ENCODE measurements around the gene TAF9B.
"Not testable (repeated sequence)": the region's sequence is repeated elsewhere in the genome, so short reads cannot be mapped to it uniquely, and the experiment has no call there.

DNA sequence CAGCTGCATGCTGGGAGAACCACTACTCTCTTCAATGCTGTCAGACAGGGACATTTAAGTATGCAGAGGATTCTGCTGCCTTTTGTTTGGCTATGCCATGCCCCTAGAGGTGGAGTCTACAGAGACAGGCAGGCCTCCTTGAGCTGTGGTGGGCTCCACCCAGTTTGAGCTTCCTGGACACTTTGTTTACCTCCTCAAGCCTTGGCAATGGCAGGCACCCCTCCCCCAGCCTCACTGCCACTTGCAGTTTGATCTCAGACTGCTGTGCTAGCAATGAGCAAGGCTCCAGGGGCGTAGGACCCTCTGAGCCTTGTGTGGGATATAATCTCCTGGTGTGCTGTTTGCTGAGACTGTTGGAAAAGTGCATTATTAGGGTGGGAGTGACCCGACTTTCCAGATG is 17.9 kb upstream of the TAF9B start:
- TF ChIP-seq, protein P1, sequence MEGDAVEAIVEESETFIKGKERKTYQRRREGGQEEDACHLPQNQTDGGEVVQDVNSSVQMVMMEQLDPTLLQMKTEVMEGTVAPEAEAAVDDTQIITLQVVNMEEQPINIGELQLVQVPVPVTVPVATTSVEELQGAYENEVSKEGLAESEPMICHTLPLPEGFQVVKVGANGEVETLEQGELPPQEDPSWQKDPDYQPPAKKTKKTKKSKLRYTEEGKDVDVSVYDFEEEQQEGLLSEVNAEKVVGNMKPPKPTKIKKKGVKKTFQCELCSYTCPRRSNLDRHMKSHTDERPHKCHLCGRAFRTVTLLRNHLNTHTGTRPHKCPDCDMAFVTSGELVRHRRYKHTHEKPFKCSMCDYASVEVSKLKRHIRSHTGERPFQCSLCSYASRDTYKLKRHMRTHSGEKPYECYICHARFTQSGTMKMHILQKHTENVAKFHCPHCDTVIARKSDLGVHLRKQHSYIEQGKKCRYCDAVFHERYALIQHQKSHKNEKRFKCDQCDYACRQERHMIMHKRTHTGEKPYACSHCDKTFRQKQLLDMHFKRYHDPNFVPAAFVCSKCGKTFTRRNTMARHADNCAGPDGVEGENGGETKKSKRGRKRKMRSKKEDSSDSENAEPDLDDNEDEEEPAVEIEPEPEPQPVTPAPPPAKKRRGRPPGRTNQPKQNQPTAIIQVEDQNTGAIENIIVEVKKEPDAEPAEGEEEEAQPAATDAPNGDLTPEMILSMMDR (IDR thresholded peaks at IDR 0.05; ENCODE audit: poor library complexity, severe bottlenecking): not testable (repeated sequence)
- TF ChIP-seq POLR2AphosphoS5 (IDR thresholded peaks at IDR 0.05): not testable (repeated sequence)

All from neural cell (in vitro differentiated cells).